ENCODE data around the gene NOA1. TPM values are rescaled to one million over a fixed set of nuclear protein-coding genes. Genes with fewer than 3 reads are reported as not detected.

Gene NOA1
- total RNA-seq, 2 donors from 2014 or later, result 26.9 to 28.1 TPM

DNA sequence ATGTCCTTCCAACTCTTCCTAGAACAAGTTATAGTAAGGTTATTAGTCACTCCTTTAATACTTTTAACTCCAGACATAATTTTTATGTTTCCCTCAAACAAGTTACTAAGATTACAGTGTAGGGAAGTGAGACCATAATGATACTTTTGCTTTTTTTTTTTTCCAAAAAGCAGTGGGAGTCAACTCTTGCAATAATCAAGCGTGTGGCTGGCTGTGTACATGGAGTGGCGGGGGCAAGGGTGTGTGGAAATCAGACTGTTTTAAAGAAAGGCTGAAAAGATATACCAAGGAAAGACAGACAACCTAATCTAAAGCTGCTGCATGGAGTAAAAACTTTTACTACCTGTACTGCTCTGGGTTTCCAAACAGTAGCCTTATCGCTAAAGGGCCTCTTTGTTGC lies 4.1 kb downstream of the NOA1 start:
- Histone ChIP-seq H3K9me3 (no peaks in the 10 kb centered on the region), H3K4me3 (no peak overlapping the region), H3K36me3 (peaks cover 18% of the 10 kb centered on the region), H3K4me1 (peaks cover 4% of the 10 kb centered on the region), H3K27me3 (no peaks in the 10 kb centered on the region), H3K27ac (no peak overlapping the region), H3K9ac (ENCODE audit: low read depth in 2 of 2, low read length in 2 of 2) (no peak overlapping the region)
- intact Hi-C loops (cut with DNase I), result no loop called here
- DNase-seq, result no peak
- TF ChIP-seq CTCF (IDR thresholded peaks at IDR 0.05), result no peak

GRCh38 chr4:56972809-56973208 lies 4.6 kb downstream of the NOA1 start:
- intact Hi-C loops (cut with DNase I), result no loop called here
- Histone ChIP-seq H3K36me3 (peaks cover 18% of the 10 kb centered on the region), H3K4me1 (peaks cover 4% of the 10 kb centered on the region), H3K27me3 (no peaks in the 10 kb centered on the region), H3K9me3 (no peaks in the 10 kb centered on the region), H3K9ac (ENCODE audit: low read depth in 2 of 2, low read length in 2 of 2) (no peak overlapping the region), H3K4me3 (no peak overlapping the region), H3K27ac (no peak overlapping the region)
- TF ChIP-seq CTCF (IDR thresholded peaks at IDR 0.05), result no peak
- no peak for DNase-seq

- no peak overlapping the region for H3K4me3 ChIP-seq
- DNase-seq, result no peak
- intact Hi-C loops (cut with DNase I), result no loop called here
- no peaks in the 10 kb centered on the region for H3K9me3 ChIP-seq
- H3K9ac ChIP-seq (ENCODE audit: low read depth in 2 of 2, low read length in 2 of 2), result no peak overlapping the region
- no peak for TF ChIP-seq CTCF (IDR thresholded peaks at IDR 0.05)
- H3K27ac ChIP-seq, result no peak overlapping the region
- peaks cover 18% of the 10 kb centered on the region for H3K36me3 ChIP-seq
- no peaks in the 10 kb centered on the region for H3K27me3 ChIP-seq
- peaks cover 4% of the 10 kb centered on the region for H3K4me1 ChIP-seq
Measured at GRCh38 chr4:56972389-56972788, 5.0 kb downstream of the NOA1 start.

DNA sequence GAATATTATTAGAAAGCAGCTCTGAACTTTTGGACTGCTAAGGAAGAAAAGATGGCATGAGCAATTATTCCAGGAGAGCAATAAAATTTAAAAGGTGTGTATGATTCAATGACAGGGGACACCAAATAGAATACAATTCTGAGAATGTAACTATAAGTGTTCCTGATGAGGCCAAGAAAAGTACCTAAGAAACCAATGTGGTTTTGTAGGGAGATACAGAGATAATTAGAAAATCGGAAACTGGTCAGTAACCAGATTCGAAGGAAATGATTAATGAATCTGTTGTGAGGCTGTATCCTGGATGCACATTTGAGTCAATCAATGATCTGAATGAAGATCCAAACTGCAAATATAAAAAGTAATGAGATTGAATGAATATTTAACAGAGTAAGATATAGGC lies 6.0 kb downstream of the NOA1 start:
- no peak for DNase-seq
- intact Hi-C loops (cut with DNase I), result no loop called here
- H3K36me3 ChIP-seq, result peaks cover 18% of the 10 kb centered on the region

GRCh38 chr4:56961107-56961500 lies 16.3 kb downstream of the NOA1 start:
- Histone ChIP-seq H3K27ac (no peak overlapping the region), H3K9ac (ENCODE audit: low read depth in 2 of 2, low read length in 2 of 2) (no peak overlapping the region), H3K27me3 (no peaks in the 10 kb centered on the region), H3K36me3 (peaks cover under 1% of the 10 kb centered on the region), H3K4me3 (no peak overlapping the region), H3K4me1 (no peaks in the 10 kb centered on the region), H3K9me3 (no peaks in the 10 kb centered on the region)
- DNase-seq, result no peak
- intact Hi-C loops (cut with DNase I), result loop anchor here (10.0 kb wide), 1 partner anchor 46 kb away; no protein-coding TSS in a partner anchor
- TF ChIP-seq CTCF (IDR thresholded peaks at IDR 0.05), result no peak

More for the DNA sequence above, 6.0 kb downstream of the NOA1 start:
- no peak for TF ChIP-seq CTCF (IDR thresholded peaks at IDR 0.05)
- peaks cover 4% of the 10 kb centered on the region for H3K4me1 ChIP-seq
- H3K9ac ChIP-seq (ENCODE audit: low read depth in 2 of 2, low read length in 2 of 2), result no peak overlapping the region
- no peaks in the 10 kb centered on the region for H3K9me3 ChIP-seq
- no peak overlapping the region for H3K27ac ChIP-seq
- H3K27me3 ChIP-seq, result no peaks in the 10 kb centered on the region
- H3K4me3 ChIP-seq, result no peak overlapping the region

DNA sequence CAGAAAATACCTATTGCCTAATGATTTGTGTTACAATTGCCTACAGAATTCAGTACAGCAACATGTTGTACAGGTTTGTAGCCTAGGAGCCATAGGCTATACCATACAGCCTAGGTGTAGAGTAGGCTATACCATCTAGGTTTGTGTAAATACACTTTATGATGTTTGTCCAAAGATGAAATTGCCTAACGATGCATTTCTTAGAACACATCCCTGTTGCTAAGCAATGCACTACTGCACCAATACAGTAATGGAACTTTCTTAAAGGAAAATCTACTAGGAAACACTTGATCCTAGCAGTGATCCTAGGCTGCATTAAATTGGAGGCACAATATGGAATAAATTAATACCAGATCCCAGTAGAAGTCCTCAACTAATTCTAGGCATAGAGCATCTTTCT lies 18.3 kb downstream of the NOA1 start:
- H3K9ac ChIP-seq (ENCODE audit: low read depth in 2 of 2, low read length in 2 of 2), result no peak overlapping the region
- H3K27ac ChIP-seq, result no peak overlapping the region
- H3K9me3 ChIP-seq, result no peaks in the 10 kb centered on the region
- H3K4me1 ChIP-seq, result no peaks in the 10 kb centered on the region
- intact Hi-C loops (cut with DNase I), result no loop called here
- TF ChIP-seq CTCF (IDR thresholded peaks at IDR 0.05), result no peak
- no peak overlapping the region for H3K4me3 ChIP-seq
- no peak for DNase-seq
- H3K27me3 ChIP-seq, result no peaks in the 10 kb centered on the region
- no peaks in the 10 kb centered on the region for H3K36me3 ChIP-seq
